IMR-90 (cell line): ENCODE data around the gene CDC42EP2. TPM values are rescaled to one million over a fixed set of nuclear protein-coding genes. Genes with fewer than 3 reads are reported as not detected.

Experiments
- ATAC-seq: fragments of 200-7000 bp; cut with Tn5 transposase; 2 replicates; pipeline ENCODE4 v1.9.1; 2020; ENCODE audit warnings: low read depth, mild to moderate bottlenecking, moderate library complexity
- BruUV-seq: library from RNA; stranded (reverse); fragments of 400-500 nt; replicated peaks from 2 replicates; lab custom pipeline; 2021; lab: Mats Ljungman, UMichigan
- CTCF ChIA-PET: fragments of 300-600 bp; formaldehyde crosslinking; extraction: SDS; loops from one replicate; lab custom pipeline; 2021; ENCODE audit warnings: antibody characterized with exemption; lab: Yijun Ruan, JAX
- POLR2A ChIA-PET: fragments of 300-600 bp; sonication (Branson Sonifier 250); formaldehyde crosslinking; loops from one replicate; lab custom pipeline; 2022; ENCODE audit warnings: antibody characterized with exemption; ENCODE audit not compliant: unreplicated experiment; lab: Charles Lee
- DNase-seq: peaks from one replicate; pipeline ENCODE4 v3.0.0; 2013
- H2AFZ ChIP-seq: replicated peaks from 2 replicates; pipeline ENCODE3; 2013; ENCODE audit warnings: low read length, mild to moderate bottlenecking; ENCODE audit not compliant: poor library complexity
- H2AK5ac ChIP-seq: 2 replicates; pipeline ENCODE4 v1.6.1; 2013; ENCODE audit warnings: low read depth, low read length, inconsistent platforms
- H2AK9ac ChIP-seq: replicated peaks from 2 replicates; pipeline ENCODE3; 2013; ENCODE audit warnings: mild to moderate bottlenecking, low read depth, low read length, moderate library complexity; ENCODE audit not compliant: poor library complexity
- H2BK120ac ChIP-seq: 2 replicates; pipeline ENCODE4 v1.6.1; 2013; ENCODE audit warnings: low read depth, low read length, inconsistent platforms
- H2BK15ac ChIP-seq: 3 replicates; pipeline ENCODE4 v1.6.1; 2013; ENCODE audit warnings: low read depth, low read length, inconsistent platforms
- H2BK20ac ChIP-seq: 2 replicates; pipeline ENCODE4 v1.6.1; 2013; ENCODE audit warnings: low read depth, mild to moderate bottlenecking, inconsistent platforms, low read length, moderate library complexity
- H2BK5ac ChIP-seq: 2 replicates; pipeline ENCODE4 v1.6.1; 2013; ENCODE audit warnings: mild to moderate bottlenecking, low read depth, low read length, inconsistent platforms; ENCODE audit not compliant: poor library complexity, severe bottlenecking
- H3K14ac ChIP-seq: replicated peaks from 2 replicates; pipeline ENCODE4 v1.6.1; 2013; ENCODE audit warnings: low read depth, low read length, inconsistent platforms
- H3K18ac ChIP-seq: 2 replicates; pipeline ENCODE4 v1.6.1; 2013; ENCODE audit warnings: low read depth, low read length, control low read depth
- H3K23ac ChIP-seq: 2 replicates; pipeline ENCODE4 v1.6.1; 2013; ENCODE audit warnings: low read depth, low read length, inconsistent platforms
- H3K27ac ChIP-seq: 2 replicates; pipeline ENCODE4 v1.5.1; 2013; ENCODE audit warnings: mild to moderate bottlenecking, control low read depth, low read length; ENCODE audit not compliant: insufficient read depth
- H3K27me3 ChIP-seq: 2 replicates; pipeline ENCODE4 v1.6.1; 2013; ENCODE audit warnings: low read length; ENCODE audit not compliant: control insufficient read depth, insufficient read depth
- H3K36me3 ChIP-seq: 2 replicates; pipeline ENCODE4 v1.6.1; 2013; ENCODE audit warnings: low read length, mixed read lengths; ENCODE audit not compliant: control insufficient read depth, insufficient read depth
- H3K4ac ChIP-seq: 2 replicates; pipeline ENCODE4 v1.6.1; 2013; ENCODE audit warnings: low read depth, low read length, inconsistent platforms
- H3K4me1 ChIP-seq: 2 replicates; pipeline ENCODE4 v1.6.1; 2013; ENCODE audit warnings: low read length, mixed read lengths; ENCODE audit not compliant: control insufficient read depth, insufficient read depth
- H3K4me2 ChIP-seq: 2 replicates; pipeline ENCODE4 v1.6.1; 2013; ENCODE audit warnings: low read depth, mild to moderate bottlenecking, control low read depth, low read length, moderate library complexity
- H3K4me3 ChIP-seq: 2 replicates; pipeline ENCODE4 v1.5.1; 2013; ENCODE audit warnings: low read depth, mild to moderate bottlenecking, control low read depth, low read length, moderate library complexity; ENCODE audit not compliant: insufficient read depth
- H3K56ac ChIP-seq: 2 replicates; pipeline ENCODE4 v1.6.1; 2013; ENCODE audit warnings: low read length, inconsistent platforms; ENCODE audit not compliant: insufficient read depth; ENCODE audit errors: extremely low read depth
- H3K79me1 ChIP-seq, 2 experiments: 2 replicates each; pipeline ENCODE4 v1.6.1; 2013; ENCODE audit warnings: low read length in 2 of 2, inconsistent platforms in 1 of 2, low read depth in 1 of 2
- H3K9ac ChIP-seq: 2 replicates; pipeline ENCODE4 v1.6.1; 2013; ENCODE audit warnings: low read depth, low read length, control low read depth
- H3K9me1 ChIP-seq: 2 replicates; pipeline ENCODE4 v1.6.1; 2013; ENCODE audit warnings: low read length, inconsistent platforms; ENCODE audit not compliant: insufficient read depth
- H3K9me3 ChIP-seq: 2 replicates; pipeline ENCODE4 v1.6.1; 2013; ENCODE audit warnings: low read length; ENCODE audit not compliant: control insufficient read depth, insufficient read depth
- H4K20me1 ChIP-seq: 2 replicates; pipeline ENCODE4 v1.6.1; 2013; ENCODE audit warnings: low read length, inconsistent platforms; ENCODE audit not compliant: insufficient read depth
- H4K5ac ChIP-seq: 2 replicates; pipeline ENCODE4 v1.6.1; 2013; ENCODE audit warnings: mild to moderate bottlenecking, low read depth, low read length, control low read depth
- H4K8ac ChIP-seq, 2 experiments: 2 replicates each; pipeline ENCODE4 v1.6.1; 2013; ENCODE audit warnings: low read depth in 2 of 2, low read length in 2 of 2, control low read depth in 1 of 2, inconsistent platforms in 1 of 2
- H4K91ac ChIP-seq: 2 replicates; pipeline ENCODE4 v1.6.1; 2013; ENCODE audit warnings: low read depth, low read length, inconsistent platforms; ENCODE audit not compliant: insufficient read depth
- BHLHE40 ChIP-seq: fragments of 150-350 bp; IDR thresholded peaks from 2 replicates; pipeline ENCODE4 v1.6.1; 2016; ENCODE audit warnings: mild to moderate bottlenecking, low read depth, low read length
- CHD1 ChIP-seq: IDR thresholded peaks from 2 replicates; pipeline ENCODE4 v1.6.1; 2012; ENCODE audit warnings: low read depth, low read length, improper control_type of control experiment
- ELK1 ChIP-seq: fragments of 150-350 bp; IDR thresholded peaks from 2 replicates; pipeline ENCODE4 v1.6.1; 2016; ENCODE audit warnings: low read depth, mild to moderate bottlenecking, low read length, moderate library complexity, borderline replicate concordance
- MAZ ChIP-seq: IDR thresholded peaks from 2 replicates; pipeline ENCODE4 v1.6.1; 2012; ENCODE audit warnings: low read depth, mild to moderate bottlenecking, low read length, improper control_type of control experiment, moderate library complexity, borderline replicate concordance
- MXI1 ChIP-seq: IDR thresholded peaks from 2 replicates; pipeline ENCODE4 v1.6.1; 2012; ENCODE audit warnings: low read depth, mild to moderate bottlenecking, low read length, moderate library complexity, borderline replicate concordance
- POLR2A ChIP-seq: IDR thresholded peaks from 2 replicates; pipeline ENCODE4 v1.6.1; 2012; ENCODE audit warnings: mild to moderate bottlenecking, low read depth, low read length
- RCOR1 ChIP-seq: IDR thresholded peaks from 2 replicates; pipeline ENCODE4 v1.6.1; 2012; ENCODE audit warnings: mild to moderate bottlenecking, low read length, improper control_type of control experiment; ENCODE audit not compliant: insufficient replicate concordance
- USF2 ChIP-seq: fragments of 150-350 bp; IDR thresholded peaks from 2 replicates; pipeline ENCODE4 v1.6.1; 2017; ENCODE audit warnings: mild to moderate bottlenecking, antibody characterized with exemption, low read length, low read depth
- WGBS, 2 experiments: methylation state at CpG; one replicate each; pipeline versions ENCODE4 v1.1.5 to v1.1.7; 2013; ENCODE audit warnings: missing lambda C conversion rate in 2 of 2; ENCODE audit not compliant: insufficient read length in 1 of 2; ENCODE audit errors: extremely low coverage in 2 of 2; 5-methylcytosine and 5-hydroxymethylcytosine counted together
- dilution Hi-C: fragments of 300-500 bp; cut with HindIII; formaldehyde crosslinking; loops from one replicate; pipeline ENCODE4 v1.14.3; 2018; ENCODE audit warnings: low sequenced_read_pairs; ENCODE audit not compliant: unreplicated experiment
- in situ Hi-C: fragments of 300-500 bp; cut with MboI; formaldehyde crosslinking; loops from 3 replicates; pipeline ENCODE4 v1.14.3; 2019; ENCODE audit warnings: low sequenced_read_pairs, inconsistent platforms, mixed read lengths
- intact Hi-C: fragments of 100-400 bp; cut with micrococcal nuclease; formaldehyde crosslinking; loops from 2 replicates; pipeline ENCODE4 v1.10.0; 2022
- polyA plus RNA-seq, 3 experiments: library from polyadenylated mRNA; depleted of rRNA; stranded (reverse); fragments of >200 nt; gene quantifications; 2 replicates each; pipeline ENCODE4 v1.2.3, GENCODE V29; 2012; ENCODE audit warnings: low replicate concordance in 1 of 3
- total RNA-seq: library from RNA; depleted of rRNA; stranded (reverse); fragments of >200 nt; gene quantifications from 2 replicates; pipeline ENCODE4 v1.2.3, GENCODE V29; 2012

Gene CDC42EP2
- total and polyA plus RNA-seq, 2 of the 4 experiments (the other 2 are of a cell fraction): 5.2 to 27.5 TPM

GRCh38 chr11:65307298-65308229 is 7.1 kb upstream of the CDC42EP2 start (continued):
- TF ChIP-seq BHLHE40: no peak
- no peak for TF ChIP-seq MXI1

GRCh38 chr11:65308281-65308891 is 6.3 kb upstream of the CDC42EP2 start:
- H2AFZ ChIP-seq: peak overlapping the region; percentile 49
- H3K9me1 ChIP-seq: peaks cover 41% of the 10 kb centered on the region
- no peak overlapping the region for H4K5ac ChIP-seq
- 0 out of 3 replicates have a peak overlapping the region, but pooled peaks have one; percentile 28 for H2BK15ac ChIP-seq
- DNase-seq (no peak), ATAC-seq (no peak)
- no peak overlapping the region for H2BK5ac ChIP-seq
- peaks cover 1 to 48% of the 10 kb centered on the region in 2 experiments; a peak in 2 of 4 replicates for H3K79me1 ChIP-seq
- peaks cover 9% of the 10 kb centered on the region for H4K20me1 ChIP-seq
- 0 out of 2 replicates have a peak overlapping the region, but pooled peaks have one; percentile 3 for H4K91ac ChIP-seq
- H3K4me3 ChIP-seq: no peak overlapping the region
- H3K56ac ChIP-seq: no peak overlapping the region
- no peaks in the 10 kb centered on the region for H3K9me3 ChIP-seq
- in situ Hi-C loops (no loop called here), intact Hi-C loops (no loop called here), dilution Hi-C loops (no loop called here)
- H2AK9ac ChIP-seq: peak overlapping the region; percentile 70
- H3K14ac ChIP-seq: peak overlapping the region; percentile 54; the same call in 1 of the 2 replicates
- no peaks in the 10 kb centered on the region for H3K36me3 ChIP-seq
- ChIA-PET POLR2A (no interaction called here), CTCF (no interaction called here)
- no peak overlapping the region for H3K23ac ChIP-seq
- peaks cover 43% of the 10 kb centered on the region for H3K4me1 ChIP-seq
- H3K4me2 ChIP-seq: no peak overlapping the region
- H3K9ac ChIP-seq: no peak overlapping the region
- H3K27ac ChIP-seq: no peak overlapping the region
- no peaks in the 10 kb centered on the region for H3K27me3 ChIP-seq
- WGBS, 2 experiments: 86% methylated on average over 1 of the region's 7 CpGs; no CpG with 5 or more reads in 1 of the 2 experiments
- H3K18ac ChIP-seq: no peak overlapping the region
- peak overlapping the region; percentile 70 for H2AK5ac ChIP-seq
- no peak for TF ChIP-seq RCOR1
- no peak for TF ChIP-seq MAZ
- no peak for TF ChIP-seq MXI1
- no peak for TF ChIP-seq USF2
- no peak for TF ChIP-seq ELK1
- TF ChIP-seq CHD1: no peak
- TF ChIP-seq POLR2A: no peak
- peak overlapping the region in 1 of 2 experiments; percentile 37; a peak in 1 of 4 replicates for H4K8ac ChIP-seq
- peak overlapping the region; percentile 19; the same call in 1 of the 2 replicates for H2BK120ac ChIP-seq
- peak overlapping the region; percentile 33; the same call in 1 of the 2 replicates for H3K4ac ChIP-seq
- no peak overlapping the region for H2BK20ac ChIP-seq
- no TSS peak for BruUV-seq
